GM04503 (cell line): ENCODE data around the gene PLSCR4.
A peak's percentile ranks its signal among the peaks of the same experiment; 100 is the strongest.
"Not testable (repeated sequence)": the region's sequence is repeated elsewhere in the genome, so short reads cannot be mapped to it uniquely, and the experiment has no call there.

Experiments
- DNase-seq: peaks from one replicate; pipeline ENCODE4 v3.0.0-alpha.2; 2012; ENCODE audit warnings: low read depth

The PLSCR4 gene

DNA sequence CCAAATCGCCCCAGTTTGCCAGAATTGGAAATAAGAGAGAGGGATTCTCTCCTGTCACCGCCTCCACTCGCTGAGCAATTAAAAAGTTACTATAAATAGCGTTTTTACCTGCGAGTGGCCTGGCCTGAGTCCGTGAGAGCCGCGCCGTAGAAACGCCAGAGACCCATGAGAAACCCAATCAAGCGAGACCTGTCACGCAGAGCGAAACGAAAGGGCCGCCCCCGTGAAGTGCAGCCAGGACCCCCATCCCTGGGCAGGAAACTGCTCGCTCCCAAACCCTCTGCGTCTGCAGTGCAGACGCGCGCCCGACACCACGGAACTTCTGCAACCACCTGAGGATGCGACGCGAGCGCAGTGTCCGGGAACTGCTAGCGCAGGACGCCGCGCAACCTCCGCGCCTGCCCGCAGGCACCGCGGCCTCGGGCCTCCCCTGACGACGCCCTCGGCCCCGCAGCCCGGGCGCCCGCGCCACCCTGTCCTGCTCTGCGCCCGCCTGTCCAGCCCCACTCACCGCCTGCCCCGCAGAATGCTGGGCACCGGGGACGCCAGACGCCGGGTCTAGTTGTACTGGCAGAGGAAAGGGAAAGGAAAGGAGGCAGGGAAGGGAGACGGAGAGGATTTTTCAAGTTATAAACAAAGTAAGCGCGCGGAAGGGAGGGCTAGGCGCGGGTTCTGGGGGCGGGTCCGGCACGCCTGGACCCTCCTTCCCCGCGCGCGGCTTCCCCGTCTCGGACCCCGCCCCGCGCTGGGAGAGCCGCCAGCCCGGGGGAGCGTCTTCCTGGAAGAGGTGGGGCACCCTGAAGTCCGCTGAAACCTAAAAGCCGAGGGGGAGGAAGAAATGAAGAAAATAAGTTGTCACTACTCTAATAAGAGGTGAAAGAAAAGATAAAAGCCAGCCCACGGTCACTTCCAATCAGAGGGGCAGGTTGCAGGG lies at the start of gene PLSCR4:
Gene PLSCR4, minus strand, starts transcription at position 657 of the 934 bp plus-strand sequence. CDS start 29,034 bp downstream, outside the sequence.
- no peak for DNase-seq

GRCh38 chr3:146293401-146293800 lies 42.5 kb upstream of the PLSCR4 start:
- not testable (repeated sequence) for DNase-seq

DNA sequence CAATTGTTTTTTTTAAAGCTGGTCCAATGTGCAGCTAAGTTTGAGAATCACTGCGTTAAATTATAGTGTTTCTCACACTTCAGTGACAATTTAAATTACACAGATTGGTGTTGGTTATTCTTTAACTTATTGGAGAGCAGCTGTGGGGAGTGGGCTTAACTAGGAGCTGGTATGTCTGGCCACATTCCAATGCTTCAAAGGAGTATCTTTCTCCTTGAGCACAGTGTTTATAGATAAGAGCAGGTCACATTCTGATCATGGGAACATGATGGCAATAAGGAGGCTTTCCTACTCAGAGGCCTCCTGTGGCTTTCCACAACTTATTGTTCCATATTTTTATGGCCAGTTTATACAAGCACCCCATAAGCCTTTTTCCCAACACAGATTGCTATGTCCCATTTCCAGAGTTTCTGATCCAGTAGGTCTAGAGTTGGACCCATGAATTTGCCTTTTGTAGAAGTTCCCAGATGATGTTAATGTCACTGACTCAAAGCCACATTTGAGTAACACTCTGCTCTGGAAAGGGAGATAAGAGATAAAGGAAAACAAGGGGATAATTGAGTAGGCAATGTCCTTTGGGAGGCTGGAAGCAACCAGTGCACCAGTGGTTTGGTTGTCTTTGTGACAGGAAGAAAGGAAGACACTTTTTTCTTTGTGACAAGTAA lies 33.0 kb upstream of the PLSCR4 start:
- no peak for DNase-seq

GRCh38 chr3:146280864-146281263 lies 30.0 kb upstream of the PLSCR4 start:
- DNase-seq: peak; percentile 21

- DNase-seq: no peak
Measured at GRCh38 chr3:146279951-146280350, 29.0 kb upstream of the PLSCR4 start.

DNA sequence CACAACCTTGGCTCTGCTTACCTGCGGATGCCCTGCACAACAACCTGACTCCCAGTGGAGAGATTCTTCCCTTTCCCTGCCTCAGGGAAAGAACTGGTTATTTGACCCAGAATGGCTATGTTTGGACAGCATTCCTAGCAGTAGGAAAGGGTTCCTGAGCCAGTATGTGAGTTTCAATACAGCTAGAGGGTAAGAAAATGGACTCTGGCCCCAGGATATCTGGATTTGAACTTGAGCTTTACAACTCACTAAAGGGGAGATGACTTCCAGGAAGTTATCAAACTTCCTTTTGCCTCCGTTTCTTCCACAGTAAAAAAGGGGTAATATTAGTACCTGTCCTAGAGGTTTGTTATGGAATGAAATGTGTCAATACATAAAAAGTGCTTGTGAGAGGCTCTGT lies 28.1 kb upstream of the PLSCR4 start:
- no peak for DNase-seq

GRCh38 chr3:146277953-146278631 lies 27.2 kb upstream of the PLSCR4 start:
- peak; percentile 84 for DNase-seq

- no peak for DNase-seq
Measured at GRCh38 chr3:146275476-146275875, 24.6 kb upstream of the PLSCR4 start.

GRCh38 chr3:146274833-146275232 lies 23.9 kb upstream of the PLSCR4 start:
- DNase-seq: peak; percentile 84

- no peak for DNase-seq
Measured at GRCh38 chr3:146273721-146274407, 23.0 kb upstream of the PLSCR4 start.

GRCh38 chr3:146271180-146271579 lies 20.3 kb upstream of the PLSCR4 start:
- DNase-seq: no peak

GRCh38 chr3:146269271-146269670 lies 18.4 kb upstream of the PLSCR4 start:
- no peak for DNase-seq

DNA sequence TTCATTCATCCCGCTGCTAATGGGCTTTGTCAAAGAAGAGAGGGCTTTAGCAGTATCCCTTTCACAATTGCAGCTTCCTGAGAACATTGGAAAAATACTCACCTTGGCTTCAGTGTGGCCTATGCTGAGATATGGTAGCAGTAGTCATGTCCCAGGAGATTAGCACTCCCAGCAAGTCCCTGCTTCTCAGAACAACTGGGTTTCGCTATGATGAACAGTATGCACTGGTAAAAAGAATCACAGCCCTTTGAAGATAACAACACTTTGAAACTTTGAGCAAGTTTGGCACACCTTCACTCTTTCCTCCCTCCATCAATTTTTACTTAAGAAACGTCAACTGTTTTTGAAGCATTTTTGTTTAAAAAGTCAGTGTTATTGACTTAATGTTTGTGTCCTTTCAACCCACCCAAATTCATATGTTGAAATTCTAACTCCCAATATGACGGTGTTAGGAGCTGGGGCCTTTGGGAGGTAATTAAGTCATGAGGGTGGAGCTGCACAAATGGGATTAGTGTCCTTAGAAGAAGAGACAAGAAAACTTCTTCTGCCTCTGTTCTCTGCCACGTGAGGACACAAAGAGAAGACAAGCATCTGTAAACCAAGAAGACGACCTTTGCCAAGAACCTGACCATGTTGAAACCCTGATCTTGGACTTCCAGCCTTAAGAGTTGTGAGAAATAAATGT lies 17.8 kb upstream of the PLSCR4 start:
- DNase-seq: no peak

DNA sequence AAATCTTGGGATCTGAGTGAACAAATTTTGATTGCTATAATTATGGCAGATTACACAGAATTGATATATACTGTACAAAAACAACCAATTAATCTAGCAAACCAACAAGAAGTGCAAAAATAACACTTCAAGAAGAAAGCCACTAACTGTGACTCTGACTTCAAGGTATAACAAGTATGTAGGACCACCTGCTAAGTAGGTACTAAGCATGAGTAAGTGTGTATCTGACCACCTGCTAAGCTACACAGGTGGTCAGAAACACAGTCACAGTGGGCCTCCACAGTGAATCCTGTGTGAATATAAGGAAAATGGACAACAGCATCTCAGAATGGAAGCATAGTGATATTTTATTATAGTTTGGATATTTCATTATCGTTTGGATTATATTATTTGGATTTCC lies 14.8 kb upstream of the PLSCR4 start:
- DNase-seq: no peak

- no peak for DNase-seq
Measured at GRCh38 chr3:146262371-146263110, 11.6 kb upstream of the PLSCR4 start.

DNA sequence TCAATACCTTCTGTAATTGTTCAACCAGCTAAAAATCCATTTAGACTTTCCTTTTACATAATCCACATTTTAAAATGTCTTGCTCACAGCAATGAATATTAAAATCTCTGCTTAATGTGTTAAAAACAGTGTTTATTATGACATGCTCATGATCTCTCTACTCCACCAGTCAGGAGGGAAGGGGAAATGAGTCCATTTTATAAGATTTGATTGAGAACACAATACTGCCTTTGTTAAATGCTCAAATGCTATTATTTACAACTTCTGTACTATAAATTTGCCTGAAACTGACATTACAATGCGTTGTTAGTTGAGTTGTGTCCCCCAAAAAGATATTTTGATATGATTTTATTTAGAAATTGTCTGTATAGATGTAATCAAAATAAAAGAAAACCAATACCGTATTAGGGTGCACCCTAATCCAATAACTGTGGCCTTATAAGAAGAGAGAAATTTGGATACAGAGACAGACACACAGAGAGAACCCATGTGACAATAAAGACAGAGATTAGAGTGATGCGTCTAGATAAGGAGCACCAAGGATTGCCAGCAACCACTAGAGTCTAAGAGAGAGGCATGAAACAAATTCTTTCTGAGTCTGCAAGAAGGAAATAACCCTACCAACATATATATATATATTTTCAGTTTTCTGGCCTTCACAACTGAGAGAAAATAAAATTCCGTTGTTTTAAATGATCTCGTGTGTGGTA lies 9.1 kb upstream of the PLSCR4 start:
- no peak for DNase-seq

- no peak for DNase-seq
Measured at GRCh38 chr3:146256851-146257486, 6.1 kb upstream of the PLSCR4 start.

DNA sequence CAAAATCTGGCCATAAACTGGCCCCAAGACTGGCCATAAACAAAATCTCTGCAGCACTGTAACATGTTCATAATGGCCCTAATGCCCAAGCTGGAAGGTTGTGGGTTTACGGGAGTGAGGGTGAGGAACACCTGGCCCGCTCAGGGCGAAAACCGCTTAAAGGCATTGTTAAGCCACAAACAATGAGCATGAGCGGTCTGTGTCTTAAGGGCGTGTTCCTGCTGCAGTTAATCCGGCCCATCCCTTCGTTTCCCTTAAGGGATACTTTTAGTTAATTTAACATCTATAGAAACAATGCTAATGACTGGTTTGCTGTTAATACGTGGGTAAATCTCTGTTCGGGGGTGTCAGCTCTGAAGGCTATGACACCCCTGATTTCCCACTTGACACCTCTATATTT lies 1.5 kb upstream of the PLSCR4 start:
- DNase-seq: not testable (repeated sequence)

DNA sequence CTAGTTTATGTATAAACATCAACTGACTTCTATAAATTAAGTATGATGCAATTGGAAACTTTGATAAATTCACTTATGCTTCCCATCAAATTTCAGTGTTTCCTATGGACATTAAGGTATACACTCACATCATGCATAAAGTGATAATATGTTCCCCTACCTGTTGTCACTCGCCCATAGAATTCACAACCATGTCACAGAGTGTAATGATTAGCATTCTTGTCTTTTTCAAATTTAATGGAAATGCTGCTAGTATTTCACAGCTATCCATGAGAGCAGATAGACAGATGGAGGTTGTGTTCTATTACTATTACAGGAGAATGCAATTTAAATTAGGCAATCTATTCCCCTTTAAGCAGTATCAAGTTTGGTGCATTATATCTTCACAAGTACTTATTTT lies 984 bp downstream of the PLSCR4 start:
- no peak for DNase-seq

- DNase-seq: no peak
Measured at GRCh38 chr3:146247911-146248310, 3.0 kb downstream of the PLSCR4 start.
